Fibroblast of pulmonary artery (primary cell): ENCODE results near the gene TBXAS1.

ENCODE experiments used
- DNase-seq: peaks from one replicate; pipeline ENCODE4 v3.0.0-alpha.2; 2010; ENCODE audit warnings: low read depth
- H3K4me3 ChIP-seq: replicated peaks from 2 replicates; pipeline ENCODE4 v1.5.1; 2011; ENCODE audit warnings: low read depth, mild to moderate bottlenecking, control low read depth, low read length, moderate library complexity
- TF ChIP-seq, protein P1 (sequence below): IDR thresholded peaks from 2 replicates; pipeline ENCODE4 v1.5.1; 2011; ENCODE audit warnings: mild to moderate bottlenecking, control low read depth, low read length, inconsistent platforms; ENCODE audit errors: missing control alignments

Gene TBXAS1

DNA sequence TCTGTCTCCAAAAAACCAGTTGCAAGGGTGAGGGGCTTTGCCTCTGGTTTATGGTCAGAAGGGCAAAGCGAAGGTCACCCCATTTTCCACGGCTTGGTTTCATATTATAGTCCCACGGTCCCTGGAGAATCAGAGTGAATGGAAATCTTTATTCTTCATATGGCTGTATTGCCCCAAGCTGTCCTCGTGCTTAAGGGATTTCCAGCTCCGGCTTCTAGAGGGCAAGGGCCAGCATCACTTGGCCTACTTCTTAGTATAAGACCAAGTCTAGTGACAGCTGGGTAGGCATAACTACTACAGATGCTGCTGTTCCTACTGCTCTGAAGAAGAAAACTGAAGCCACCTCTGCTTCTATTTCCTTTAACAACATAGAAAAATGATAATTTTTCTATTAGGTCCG is 170.5 kb downstream of the TBXAS1 start:
- no peak overlapping the region for H3K4me3 ChIP-seq
- no peak for DNase-seq
- TF ChIP-seq, protein P1, sequence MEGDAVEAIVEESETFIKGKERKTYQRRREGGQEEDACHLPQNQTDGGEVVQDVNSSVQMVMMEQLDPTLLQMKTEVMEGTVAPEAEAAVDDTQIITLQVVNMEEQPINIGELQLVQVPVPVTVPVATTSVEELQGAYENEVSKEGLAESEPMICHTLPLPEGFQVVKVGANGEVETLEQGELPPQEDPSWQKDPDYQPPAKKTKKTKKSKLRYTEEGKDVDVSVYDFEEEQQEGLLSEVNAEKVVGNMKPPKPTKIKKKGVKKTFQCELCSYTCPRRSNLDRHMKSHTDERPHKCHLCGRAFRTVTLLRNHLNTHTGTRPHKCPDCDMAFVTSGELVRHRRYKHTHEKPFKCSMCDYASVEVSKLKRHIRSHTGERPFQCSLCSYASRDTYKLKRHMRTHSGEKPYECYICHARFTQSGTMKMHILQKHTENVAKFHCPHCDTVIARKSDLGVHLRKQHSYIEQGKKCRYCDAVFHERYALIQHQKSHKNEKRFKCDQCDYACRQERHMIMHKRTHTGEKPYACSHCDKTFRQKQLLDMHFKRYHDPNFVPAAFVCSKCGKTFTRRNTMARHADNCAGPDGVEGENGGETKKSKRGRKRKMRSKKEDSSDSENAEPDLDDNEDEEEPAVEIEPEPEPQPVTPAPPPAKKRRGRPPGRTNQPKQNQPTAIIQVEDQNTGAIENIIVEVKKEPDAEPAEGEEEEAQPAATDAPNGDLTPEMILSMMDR, result no peak

DNA sequence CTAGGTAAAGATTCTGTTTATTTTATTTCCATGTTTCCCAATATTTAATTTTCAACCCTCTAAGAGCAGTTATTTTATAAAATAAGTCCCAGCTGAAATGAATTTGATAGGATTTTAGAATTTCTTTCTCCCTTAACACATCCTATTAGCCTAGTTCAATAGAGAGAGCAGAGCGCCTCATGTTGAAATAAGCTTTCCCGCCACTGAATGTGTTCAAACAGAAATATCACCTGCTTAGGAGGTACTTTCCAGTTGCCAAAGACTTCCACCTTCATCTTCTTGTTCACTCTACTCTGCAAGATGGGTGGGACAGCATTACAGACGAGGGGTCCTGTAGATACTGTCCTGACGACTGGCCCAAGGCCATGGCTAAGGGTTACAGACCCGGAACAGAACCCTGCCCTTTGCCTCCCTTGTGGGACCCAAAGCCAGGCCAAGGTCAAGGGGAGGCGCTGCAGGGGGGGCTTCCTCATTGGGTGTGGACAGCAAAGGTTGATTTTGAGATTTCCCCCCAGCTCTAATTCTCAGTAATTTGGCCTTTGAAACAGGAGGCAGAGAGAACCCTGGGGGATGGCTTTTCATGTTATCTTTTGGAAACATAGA is 171.7 kb downstream of the TBXAS1 start:
- TF ChIP-seq, protein P1, result no peak
- no peak for DNase-seq
- no peak overlapping the region for H3K4me3 ChIP-seq

DNA sequence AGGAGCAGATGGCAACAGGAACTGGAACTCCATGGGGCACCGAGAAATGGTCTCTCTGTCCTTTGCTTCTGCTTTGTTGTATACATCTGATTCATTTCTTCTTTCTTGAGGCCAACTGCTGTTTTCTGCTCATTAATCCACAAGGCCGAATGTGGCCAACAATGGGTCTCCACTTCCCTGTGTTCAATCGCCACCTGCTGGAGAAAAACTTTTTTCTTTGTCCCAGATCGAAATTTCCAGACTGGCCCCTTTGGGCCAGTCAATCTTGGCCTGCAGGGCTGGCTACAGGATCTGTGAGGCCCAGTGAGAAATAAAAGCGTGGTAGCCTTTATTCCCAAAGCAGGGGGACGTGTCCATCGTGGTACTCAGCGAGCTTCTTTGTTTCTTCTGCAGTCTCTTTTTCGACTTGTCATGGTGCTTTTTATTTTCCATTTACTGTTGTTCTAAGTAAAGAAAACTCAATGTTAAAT is 174.9 kb downstream of the TBXAS1 start:
- DNase-seq, result peak; percentile 84
- TF ChIP-seq, protein P1, result peak; percentile 65
- H3K4me3 ChIP-seq, result no peak overlapping the region

DNA sequence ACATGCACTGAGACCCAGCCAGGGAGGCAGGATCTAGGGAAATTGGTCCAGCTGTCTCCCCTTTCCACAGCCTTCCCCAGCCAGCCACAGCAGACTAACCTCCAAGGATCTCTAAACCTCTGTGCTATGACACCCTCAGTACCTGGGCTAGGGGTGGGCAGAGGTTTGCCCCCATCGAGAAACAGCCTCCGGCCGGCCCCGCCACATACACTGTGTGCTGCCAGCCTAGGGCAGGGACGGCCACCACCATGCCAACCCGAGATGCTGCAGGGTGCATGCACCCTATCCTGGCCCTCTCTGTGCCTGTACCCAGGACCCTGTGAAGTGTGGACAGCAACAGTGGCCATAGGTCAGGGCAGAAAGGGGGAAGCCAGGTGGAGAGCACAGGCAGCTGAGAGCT is 175.6 kb downstream of the TBXAS1 start:
- DNase-seq, result no peak
- TF ChIP-seq, protein P1, result no peak
- no peak overlapping the region for H3K4me3 ChIP-seq

DNA sequence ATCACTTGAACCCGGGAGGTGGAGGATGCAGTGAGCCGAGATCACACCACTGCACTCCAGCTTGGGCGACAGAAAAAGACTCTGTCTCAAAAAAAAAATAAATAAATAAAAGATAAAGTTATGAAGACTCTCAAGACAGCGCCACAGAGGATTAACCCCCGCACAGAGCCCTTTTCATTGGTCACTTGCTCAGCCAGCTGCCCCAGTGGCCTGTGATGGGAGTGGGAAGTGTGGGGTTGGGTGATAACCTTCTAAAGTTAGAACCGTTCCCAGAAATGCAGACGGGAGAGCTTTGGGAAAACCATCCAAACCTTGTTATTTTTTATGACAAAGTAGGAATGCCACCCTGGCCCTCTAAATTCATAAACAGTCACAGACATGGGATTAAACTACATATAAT is 176.3 kb downstream of the TBXAS1 start:
- H3K4me3 ChIP-seq, result no peak overlapping the region
- TF ChIP-seq, protein P1, result no peak
- DNase-seq, result no peak

DNA sequence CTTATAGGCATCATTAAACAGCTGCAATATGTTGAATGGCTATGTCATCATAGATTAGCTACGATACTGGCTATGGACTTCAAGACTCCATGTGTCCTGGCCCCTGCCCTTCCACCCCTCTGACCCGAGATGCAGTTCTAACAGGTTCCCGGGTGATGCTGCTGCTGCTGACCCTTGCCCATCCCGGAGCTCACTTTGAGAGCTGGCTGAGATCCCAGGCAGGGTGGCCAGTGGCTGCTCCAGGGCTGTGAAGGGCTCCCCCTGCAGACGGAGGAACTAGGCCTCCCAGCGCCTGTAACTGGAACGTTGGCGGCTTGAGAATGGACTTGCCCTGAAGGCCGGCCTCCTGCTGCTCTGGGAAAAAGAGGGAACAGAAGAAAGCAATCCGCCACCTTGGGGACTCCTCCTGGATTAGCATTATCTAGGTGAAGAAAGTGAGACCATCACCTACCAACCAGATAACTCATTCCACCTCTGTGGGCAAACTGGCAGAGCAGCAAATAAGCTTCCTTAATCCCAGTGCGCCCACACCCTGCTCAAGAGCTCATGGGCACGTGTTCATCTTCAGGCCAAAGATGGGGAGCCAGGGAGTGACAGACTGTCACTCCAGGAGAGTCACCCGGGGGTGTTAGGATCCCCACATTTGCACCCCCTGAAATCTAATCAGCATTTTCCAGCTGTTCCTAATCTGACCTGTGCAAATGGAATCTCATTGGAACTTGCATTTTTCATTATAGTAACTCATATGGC is 176.9 kb downstream of the TBXAS1 start:
- TF ChIP-seq, protein P1, result peak; percentile 61
- peak; percentile 56 for DNase-seq
- no peak overlapping the region for H3K4me3 ChIP-seq
